Suprapubic skin (tissue), 4 donors: Measurements from ENCODE around the gene LPCAT3. TPM values are rescaled to one million over a fixed set of nuclear protein-coding genes. Genes with fewer than 3 reads are reported as not detected.
A peak's percentile ranks its signal among the peaks of the same experiment; 100 is the strongest.

ENCODE experiments used
- DNase-seq, 2 donors: peaks; one replicate each; pipeline ENCODE4 v3.0.0-alpha.2; 2019; ENCODE audit warnings: low spot score in 2 of 2
- H3K27ac ChIP-seq: fragments of 200-600 bp; sonication (generic); one replicate; pipeline ENCODE4 v1.5.1; 2019
- H3K27me3 ChIP-seq: fragments of 200-600 bp; sonication (generic); one replicate; pipeline ENCODE4 v1.5.1; 2019
- H3K36me3 ChIP-seq: fragments of 200-600 bp; sonication (generic); one replicate; pipeline ENCODE4 v1.5.1; 2019
- H3K4me1 ChIP-seq: fragments of 200-600 bp; sonication (generic); one replicate; pipeline ENCODE4 v1.5.1; 2019
- H3K4me3 ChIP-seq: fragments of 200-600 bp; sonication (generic); one replicate; pipeline ENCODE4 v1.5.1; 2019; ENCODE audit warnings: mild to moderate bottlenecking
- H3K9me3 ChIP-seq: fragments of 200-600 bp; sonication (generic); one replicate; pipeline ENCODE4 v1.5.1; 2019
- CTCF ChIP-seq, 2 donors: fragments of 200-600 bp in 1 of 2; fragments of 450-650 bp in 1 of 2; sonication (generic) in 1 of 2; IDR thresholded peaks; one replicate each; pipeline ENCODE4 v1.5.1; 2016 to 2019; ENCODE audit warnings: antibody characterized with exemption in 2 of 2, mild to moderate bottlenecking in 1 of 2, moderate library complexity in 1 of 2
- EP300 ChIP-seq: sonication (generic); formaldehyde crosslinking; IDR thresholded peaks from one replicate; pipeline ENCODE4 v1.6.1; 2017; ENCODE audit warnings: antibody characterized with exemption
- POLR2A ChIP-seq, 2 donors: fragments of 450-650 bp; IDR thresholded peaks; one replicate each; pipeline ENCODE4 v1.6.1; 2017; ENCODE audit warnings: antibody characterized with exemption in 2 of 2, mild to moderate bottlenecking in 2 of 2, moderate library complexity in 2 of 2
- POLR2AphosphoS5 ChIP-seq, 3 donors: sonication (generic); formaldehyde crosslinking; IDR thresholded peaks; one replicate each; pipeline ENCODE4 v1.6.1; 2017; ENCODE audit warnings: antibody characterized with exemption in 3 of 3
- WGBS: methylation state at CpG from one replicate; pipeline ENCODE4 v1.1.5; 2018; 5-methylcytosine and 5-hydroxymethylcytosine counted together
- total RNA-seq, 4 donors: library from RNA; depleted of rRNA; stranded (reverse); fragments of >200 nt; gene quantifications; one replicate each; pipeline ENCODE4 v1.1.0, GENCODE V29; 2016

The LPCAT3 gene
- total RNA-seq, 4 donors from 2014 or later: 51.3 to 79.3 (median 56.8) TPM

DNA sequence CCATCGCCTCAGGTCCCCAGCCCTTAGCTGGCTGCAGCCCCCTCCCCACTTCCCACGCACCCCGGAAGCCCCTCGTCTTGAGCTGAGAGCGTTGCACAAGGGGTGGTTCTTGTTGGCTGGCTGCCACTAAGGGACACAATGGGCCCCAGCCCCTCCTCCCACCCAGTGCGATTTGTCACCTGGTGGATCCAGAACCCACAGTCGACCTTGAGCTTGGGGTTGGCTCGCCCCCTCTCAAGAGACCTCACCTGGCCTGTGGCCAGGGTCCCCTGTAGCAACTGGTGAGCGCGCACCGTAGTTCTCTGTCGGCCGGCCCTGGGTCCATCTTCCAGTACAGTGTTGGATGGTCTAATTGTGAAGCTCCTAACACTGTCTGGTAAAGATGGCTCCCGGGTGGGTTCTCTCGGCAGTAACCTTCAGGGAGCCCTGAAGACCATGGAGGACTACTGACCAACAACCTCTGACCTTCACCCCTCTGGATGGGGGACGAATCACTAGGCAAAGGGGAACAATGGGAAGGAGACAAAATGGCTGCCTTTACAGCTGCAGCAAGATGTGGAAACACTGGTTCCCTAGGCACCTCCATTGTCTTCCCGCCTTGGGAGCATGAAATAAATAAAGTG lies 54.4 kb downstream of the LPCAT3 start:
- Histone ChIP-seq H3K27me3 (no peaks in the 10 kb centered on the region), H3K4me1 (peaks cover 83% of the 10 kb centered on the region), H3K4me3 (peak overlapping the region; percentile 60), H3K36me3 (peaks cover 36% of the 10 kb centered on the region), H3K27ac (peak overlapping the region; percentile 93), H3K9me3 (no peaks in the 10 kb centered on the region)
- no peak for TF ChIP-seq CTCF (IDR thresholded peaks at IDR 0.05)
- no peak for TF ChIP-seq EP300
- TF ChIP-seq POLR2A (IDR thresholded peaks at IDR 0.05): no peak
- DNase-seq: peak in 1 of 2 donors; percentile 75
- WGBS: 44% methylated on average over 14 of the region's 17 CpGs

DNA sequence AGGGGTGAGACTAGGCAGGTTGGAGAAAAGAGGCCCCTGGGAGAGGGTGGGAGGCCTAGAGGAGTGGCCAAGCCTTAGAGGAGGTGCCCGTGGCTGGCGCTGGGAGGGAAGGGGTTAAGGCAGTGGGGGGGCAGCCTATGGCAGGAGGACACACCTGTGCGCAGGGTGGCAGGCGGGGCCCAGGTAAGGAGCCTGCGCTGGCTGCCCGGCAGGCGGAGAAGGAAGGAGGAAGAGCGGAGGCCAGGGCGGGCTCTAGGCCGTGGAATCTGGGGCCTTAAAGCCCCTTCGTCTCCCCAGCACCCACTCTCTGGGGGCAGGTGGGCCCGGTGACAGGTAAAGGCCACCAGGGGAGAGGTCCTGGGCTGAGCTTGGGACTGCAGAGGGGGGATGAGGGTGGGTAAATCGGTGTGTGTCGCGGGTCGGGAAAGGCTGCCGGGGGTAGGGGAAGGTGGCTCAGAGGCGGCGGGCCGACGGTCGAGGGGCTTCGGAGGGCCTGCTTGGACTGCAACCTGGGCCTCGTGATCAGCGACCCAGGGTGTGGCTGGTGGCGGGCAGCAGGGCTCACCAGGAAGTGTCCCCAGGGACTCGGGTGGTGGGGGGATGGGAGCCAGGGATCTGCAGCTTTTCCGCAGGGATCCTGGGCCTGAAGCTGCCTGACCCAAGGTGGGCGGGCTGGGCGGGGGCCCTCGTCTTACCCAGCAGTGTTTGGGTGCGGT lies 55.1 kb downstream of the LPCAT3 start:
- WGBS: 59% methylated on average over 26 of the region's 32 CpGs
- no peaks in the 10 kb centered on the region for H3K9me3 ChIP-seq

DNA sequence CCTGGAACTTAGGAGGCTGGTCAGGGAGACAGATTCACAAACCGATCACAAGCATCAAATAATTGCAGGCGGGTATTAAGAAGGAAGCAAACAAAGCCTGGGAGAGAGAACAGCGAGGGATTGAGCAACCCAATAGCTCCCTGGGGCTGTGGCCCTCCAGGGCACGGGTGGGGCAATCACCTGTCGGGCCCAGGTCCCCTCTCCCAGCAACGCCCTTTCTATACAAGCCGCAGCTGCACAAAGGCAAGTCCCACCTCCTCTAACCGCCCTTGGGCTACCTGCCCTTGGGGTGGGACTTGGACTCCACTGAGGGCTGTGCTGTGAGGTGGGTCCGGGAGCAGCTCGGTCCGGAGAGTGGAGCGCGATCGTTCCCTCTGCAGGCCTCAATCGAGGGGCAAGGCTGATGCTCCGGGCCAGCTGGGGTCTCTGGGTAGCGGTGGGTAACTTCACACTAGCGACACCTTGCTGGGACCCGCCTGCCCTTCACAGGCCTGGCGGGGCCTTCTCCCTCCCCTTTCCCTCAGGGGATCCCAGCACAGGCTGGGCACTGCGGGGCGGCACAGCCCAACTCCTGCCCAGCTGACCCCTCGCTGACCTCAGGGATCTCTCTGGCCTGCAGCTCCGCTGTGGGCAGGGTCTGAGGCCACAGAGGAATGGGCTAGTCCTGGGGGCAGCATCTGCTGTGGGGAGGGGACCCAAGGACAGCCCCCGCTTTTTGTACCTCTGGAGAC lies 55.8 kb downstream of the LPCAT3 start:
- no peaks in the 10 kb centered on the region for H3K9me3 ChIP-seq
- peaks cover 23% of the 10 kb centered on the region for H3K36me3 ChIP-seq
- H3K4me1 ChIP-seq: peaks cover 83% of the 10 kb centered on the region
- DNase-seq: peak in 1 of 2 donors; percentile 75
- TF ChIP-seq CTCF (IDR thresholded peaks at IDR 0.05) (no peak), POLR2A (IDR thresholded peaks at IDR 0.05) (no peak), EP300 (no peak), POLR2AphosphoS5 (IDR thresholded peaks at IDR 0.05) (no peak)
- no peaks in the 10 kb centered on the region for H3K27me3 ChIP-seq
- peak overlapping the region; percentile 93 for H3K27ac ChIP-seq
- H3K4me3 ChIP-seq: peak overlapping the region; percentile 60
- 25% methylated on average over 4 of the region's 25 CpGs for WGBS

More for the DNA sequence above, 55.1 kb downstream of the LPCAT3 start:
- no peaks in the 10 kb centered on the region for H3K27me3 ChIP-seq
- peak overlapping the region; percentile 60 for H3K4me3 ChIP-seq
- TF ChIP-seq CTCF (IDR thresholded peaks at IDR 0.05): no peak
- TF ChIP-seq POLR2A (IDR thresholded peaks at IDR 0.05): peak in 1 of 2 donors; percentile 47
- peak in 1 of 3 donors; percentile 25 for TF ChIP-seq POLR2AphosphoS5 (IDR thresholded peaks at IDR 0.05)
- TF ChIP-seq EP300: no peak
- DNase-seq: peak in 1 of 2 donors; percentile 83
- peaks cover 30% of the 10 kb centered on the region for H3K36me3 ChIP-seq
- H3K27ac ChIP-seq: peak overlapping the region; percentile 93
- H3K4me1 ChIP-seq: peaks cover 83% of the 10 kb centered on the region

- Histone ChIP-seq H3K36me3 (peaks cover 16% of the 10 kb centered on the region), H3K4me1 (peaks cover 84% of the 10 kb centered on the region), H3K9me3 (no peaks in the 10 kb centered on the region), H3K27me3 (no peaks in the 10 kb centered on the region), H3K27ac (peak overlapping the region; percentile 93), H3K4me3 (peak overlapping the region; percentile 60)
- DNase-seq: peak in 1 of 2 donors; percentile 81
- TF ChIP-seq CTCF (IDR thresholded peaks at IDR 0.05) (peak; percentile 25 to 41), POLR2AphosphoS5 (IDR thresholded peaks at IDR 0.05) (no peak)
- 3% methylated on average over 8 of the region's 16 CpGs for WGBS
Measured at GRCh38 chr12:6961695-6962284, 56.5 kb downstream of the LPCAT3 start.
